ENCODE measurements around the gene EIF2D.

- TF ChIP-seq CTCF (IDR thresholded peaks at IDR 0.05) (peak in 1 of 6 experiments; percentile 39), EP300 (IDR thresholded peaks at IDR 0.05) (no peak), POLR2A (IDR thresholded peaks at IDR 0.05) (no peak)
Observed at GRCh38 chr1:206606867-206607266, 5.4 kb downstream of the EIF2D start.

Measured in upper lobe of left lung (tissue), 4 donors.